GM19238 (cell line): ENCODE results near the gene FABP6.

Experiments used
- DNase-seq: peaks from one replicate; pipeline ENCODE4 v3.0.0; 2011; ENCODE audit warnings: low spot score; ENCODE audit not compliant: insufficient read length

The FABP6 gene

GRCh38 chr5:160260881-160261815, 31.8 kb downstream of the FABP6 start:
- peak; percentile 26 for DNase-seq

GRCh38 chr5:160262151-160263074, 33.1 kb downstream of the FABP6 start:
- no peak for DNase-seq

GRCh38 chr5:160263326-160263855, 34.1 kb downstream of the FABP6 start:
- no peak for DNase-seq

GRCh38 chr5:160266044-160266443, 36.7 kb downstream of the FABP6 start:
- no peak for DNase-seq

GRCh38 chr5:160266752-160267345, 37.5 kb downstream of the FABP6 start:
- DNase-seq = no peak

GRCh38 chr5:160268121-160268520, 38.8 kb downstream of the FABP6 start:
- no peak for DNase-seq

GRCh38 chr5:160269017-160269416, 39.7 kb downstream of the FABP6 start:
- no peak for DNase-seq

GRCh38 chr5:160270704-160271103, 41.4 kb downstream of the FABP6 start:
- no peak for DNase-seq

- no peak for DNase-seq
Observed at GRCh38 chr5:160271396-160271795, 42.1 kb downstream of the FABP6 start.

GRCh38 chr5:160271836-160272235, 42.5 kb downstream of the FABP6 start:
- DNase-seq = no peak

- no peak for DNase-seq
Observed at GRCh38 chr5:160272264-160272663, 43.0 kb downstream of the FABP6 start.

GRCh38 chr5:160272889-160273288, 43.6 kb downstream of the FABP6 start:
- DNase-seq = no peak

GRCh38 chr5:160274483-160274931, 45.2 kb downstream of the FABP6 start:
- DNase-seq = no peak

- DNase-seq = no peak
Observed at GRCh38 chr5:160278343-160278742, 49.0 kb downstream of the FABP6 start.

- DNase-seq = no peak
Observed at GRCh38 chr5:160280384-160281095, 51.2 kb downstream of the FABP6 start.

- DNase-seq = no peak
Observed at GRCh38 chr5:160281275-160281674, 52.0 kb downstream of the FABP6 start.

- no peak for DNase-seq
Observed at GRCh38 chr5:160284291-160284873, 55.1 kb downstream of the FABP6 start.

GRCh38 chr5:160285316-160285715, 56.0 kb downstream of the FABP6 start:
- no peak for DNase-seq

GRCh38 chr5:160286947-160287346, 57.6 kb downstream of the FABP6 start:
- no peak for DNase-seq

- DNase-seq = no peak
Observed at GRCh38 chr5:160287378-160288051, 58.2 kb downstream of the FABP6 start.
